HG03060 (cell line): ENCODE data around the gene ZNF426.
"Not testable (repeated sequence)": the region's sequence is repeated elsewhere in the genome, so short reads cannot be mapped to it uniquely, and the experiment has no call there.

ENCODE experiments used
- ATAC-seq: cut with Tn5 transposase; IDR thresholded peaks from one replicate; pipeline ENCODE4 v1.9.1; 2021; ENCODE audit warnings: low read depth, moderate number of reproducible peaks; ENCODE audit not compliant: unreplicated experiment

ZNF426 gene

DNA sequence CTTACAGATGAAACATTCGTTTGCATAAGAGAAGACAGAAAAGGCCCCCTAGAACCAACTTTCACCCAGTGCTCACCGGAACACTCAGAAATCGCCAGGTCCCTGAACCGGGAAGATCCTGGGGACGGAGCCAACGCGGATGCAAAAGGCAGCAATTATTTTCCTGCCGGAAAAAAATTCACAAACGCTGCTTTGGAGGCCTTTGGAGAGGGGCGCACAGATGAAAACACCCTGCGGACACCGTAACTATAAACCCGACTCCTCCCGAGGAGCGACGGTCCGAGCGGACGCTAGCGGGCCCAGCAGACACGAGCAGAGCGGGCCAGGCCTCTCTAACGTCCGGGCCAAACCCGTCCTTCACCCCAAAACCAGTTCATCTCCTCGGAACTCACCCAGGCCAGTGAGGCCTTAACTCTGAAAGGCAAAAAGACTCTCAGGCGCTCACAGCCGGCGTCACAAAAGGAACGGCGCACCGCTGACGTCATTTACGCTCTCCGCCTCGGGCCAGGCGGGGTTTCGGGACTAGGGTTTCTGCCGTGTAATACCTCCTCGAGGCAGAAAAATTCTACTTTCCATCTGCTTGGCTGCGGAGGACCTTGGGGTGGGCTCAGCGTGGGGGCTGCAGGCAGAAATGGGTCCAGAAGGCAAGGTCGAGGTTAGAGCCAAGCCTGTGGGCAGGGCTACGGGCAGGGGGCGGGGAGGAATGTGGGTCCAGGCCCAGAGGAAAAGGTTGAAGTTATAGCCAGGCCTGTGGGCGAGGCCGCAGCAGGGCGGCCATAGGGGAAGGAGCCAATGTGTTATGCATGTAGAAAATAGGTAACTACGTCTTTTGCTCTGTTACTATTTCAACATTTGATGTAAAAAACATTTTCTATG is at the start of gene ZNF426:
Gene ZNF426 (minus strand): TSS at position 463 of the 876 bp plus-strand sequence. CDS start 2,413 bp downstream, outside the sequence.
- no peak for ATAC-seq

DNA sequence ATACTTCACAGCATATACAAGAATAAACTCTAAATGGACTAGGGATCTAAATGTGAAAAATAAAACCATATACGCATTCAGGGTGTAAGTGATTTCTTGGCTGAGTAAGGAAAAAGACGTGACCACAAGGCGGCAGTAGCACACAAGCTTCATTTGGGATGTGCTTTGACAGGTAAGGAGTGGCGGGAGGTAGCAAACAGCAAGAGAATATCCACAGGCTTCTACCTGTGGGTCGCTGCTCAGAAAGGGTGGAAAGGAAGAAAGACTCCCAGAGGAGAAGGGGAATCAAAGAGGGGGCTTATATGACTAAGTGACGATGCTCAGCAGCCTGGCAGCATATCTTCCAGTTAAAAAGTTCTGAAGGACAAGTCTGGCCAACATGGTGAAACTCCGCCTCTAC is 48.3 kb upstream of the ZNF426 start:
- no peak for ATAC-seq

- ATAC-seq: no peak
These were observed 45.8 kb upstream of the ZNF426 start, which contains the start of gene ZNF121 for GRCh38 chr19:9584073-9584833. ZNF121 (minus strand) TSS chr19:9584504; CDS start chr19:9568097, 16,407 bp downstream.

GRCh38 chr19:9582081-9582725 is 43.8 kb upstream of the ZNF426 start:
- ATAC-seq: not testable (repeated sequence)

GRCh38 chr19:9580728-9581127 is 42.3 kb upstream of the ZNF426 start:
- no peak for ATAC-seq

DNA sequence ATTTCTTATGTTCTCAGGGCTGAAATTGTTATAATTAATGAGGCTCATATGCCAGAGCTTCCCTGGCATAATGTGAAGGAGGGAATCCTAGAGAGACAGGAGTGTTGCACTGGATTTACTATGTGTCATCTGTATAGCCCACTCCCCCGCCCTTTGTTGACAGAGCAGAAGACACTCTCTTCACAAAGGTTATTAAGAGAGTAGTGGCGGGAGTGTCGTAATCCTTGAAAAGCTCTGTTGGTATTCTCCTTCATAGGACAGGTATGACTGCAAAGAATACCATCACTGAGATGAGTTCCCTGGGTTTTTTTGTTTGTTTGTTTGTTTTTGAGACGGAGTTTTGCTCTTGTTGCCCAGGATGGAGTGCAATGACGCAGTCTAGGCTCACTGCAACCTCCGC is 31.8 kb upstream of the ZNF426 start:
- ATAC-seq: no peak

- no peak for ATAC-seq
These were observed 28.3 kb upstream of the ZNF426 start for GRCh38 chr19:9566729-9567128.

GRCh38 chr19:9565900-9566705 is 27.7 kb upstream of the ZNF426 start:
- ATAC-seq: no peak

DNA sequence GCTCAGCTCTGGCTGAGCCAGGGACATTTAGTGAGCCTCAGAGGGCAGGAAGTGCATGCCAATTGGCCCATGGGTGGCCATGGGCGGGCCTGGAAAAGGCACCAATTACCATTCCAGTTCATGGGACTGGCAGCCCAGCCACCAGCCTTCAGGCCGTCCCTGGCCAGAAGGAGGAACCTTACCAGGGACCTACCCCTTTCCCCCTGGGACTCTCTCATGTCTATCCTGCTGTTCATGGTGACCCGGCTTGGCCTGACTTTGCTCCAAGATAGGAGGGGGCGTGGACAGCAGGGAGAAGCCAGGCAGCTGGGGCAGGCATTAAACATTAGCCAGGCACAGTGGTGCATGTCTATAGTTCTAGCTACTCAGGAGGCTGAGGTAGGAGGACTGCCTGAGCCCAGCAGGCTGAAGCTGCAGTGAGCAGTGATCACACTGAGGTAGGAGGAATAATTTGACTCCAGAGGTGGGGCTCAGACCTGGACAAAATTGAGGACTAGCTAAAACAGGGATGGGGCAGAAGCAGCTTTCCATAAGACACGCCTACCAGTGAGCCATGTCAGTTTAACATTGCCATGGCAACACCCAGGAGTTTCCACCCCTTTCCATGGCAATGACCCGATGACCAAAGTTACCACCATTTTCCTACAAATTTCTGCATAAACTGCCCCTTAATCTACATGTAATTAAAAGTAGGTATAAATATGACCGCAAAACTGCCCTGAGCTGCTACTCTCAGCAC is 14.3 kb upstream of the ZNF426 start:
- no peak for ATAC-seq

DNA sequence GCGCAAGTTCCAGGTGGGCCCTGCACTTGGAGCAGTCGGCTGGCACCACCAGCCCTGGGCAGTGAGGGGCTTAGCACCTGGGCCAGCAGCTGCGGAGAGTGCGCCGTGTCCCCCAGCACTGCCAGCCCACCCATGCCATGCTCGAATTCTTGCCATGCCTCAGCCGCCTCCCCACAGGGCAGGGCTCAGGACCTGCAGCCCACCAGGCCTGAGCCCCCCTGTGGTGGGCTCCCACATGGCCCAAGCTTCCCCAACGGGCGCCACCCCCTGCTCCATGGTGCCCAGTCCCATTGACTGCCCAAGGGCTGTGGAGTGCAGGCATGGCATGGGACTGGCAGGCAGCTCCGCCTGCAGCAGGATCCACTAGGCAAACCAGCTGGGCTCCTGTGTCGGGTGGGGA is 9.4 kb upstream of the ZNF426 start:
- no peak for ATAC-seq

- ATAC-seq: not testable (repeated sequence)
These were observed 2.8 kb upstream of the ZNF426 start for GRCh38 chr19:9541281-9541680.

DNA sequence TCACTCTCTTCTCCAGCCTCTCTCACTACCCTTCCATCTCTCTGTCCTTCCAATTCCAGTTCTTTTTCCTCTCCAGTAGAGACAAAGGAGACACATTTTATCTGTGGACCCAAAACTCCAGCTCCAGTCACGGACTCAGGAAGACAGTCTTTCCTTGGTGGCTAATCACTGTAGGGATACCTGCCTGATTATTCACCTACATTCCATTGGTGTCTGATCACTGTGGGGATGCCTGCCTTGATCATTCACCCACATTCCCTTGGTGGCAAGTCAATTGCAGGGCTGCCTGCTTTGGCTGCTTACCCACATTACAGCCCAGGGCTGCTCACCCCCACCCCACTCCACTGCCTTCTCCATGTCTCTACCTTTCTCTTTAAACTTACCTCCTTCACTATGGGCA is 1.5 kb upstream of the ZNF426 start:
- ATAC-seq: not testable (repeated sequence)

- not testable (repeated sequence) for ATAC-seq
These were observed 756 bp upstream of the ZNF426 start for GRCh38 chr19:9539201-9539600.

GRCh38 chr19:9535934-9536333 is 2.5 kb downstream of the ZNF426 start:
- no peak for ATAC-seq

- ATAC-seq: no peak
These were observed 6.5 kb downstream of the ZNF426 start for GRCh38 chr19:9531933-9532332.

DNA sequence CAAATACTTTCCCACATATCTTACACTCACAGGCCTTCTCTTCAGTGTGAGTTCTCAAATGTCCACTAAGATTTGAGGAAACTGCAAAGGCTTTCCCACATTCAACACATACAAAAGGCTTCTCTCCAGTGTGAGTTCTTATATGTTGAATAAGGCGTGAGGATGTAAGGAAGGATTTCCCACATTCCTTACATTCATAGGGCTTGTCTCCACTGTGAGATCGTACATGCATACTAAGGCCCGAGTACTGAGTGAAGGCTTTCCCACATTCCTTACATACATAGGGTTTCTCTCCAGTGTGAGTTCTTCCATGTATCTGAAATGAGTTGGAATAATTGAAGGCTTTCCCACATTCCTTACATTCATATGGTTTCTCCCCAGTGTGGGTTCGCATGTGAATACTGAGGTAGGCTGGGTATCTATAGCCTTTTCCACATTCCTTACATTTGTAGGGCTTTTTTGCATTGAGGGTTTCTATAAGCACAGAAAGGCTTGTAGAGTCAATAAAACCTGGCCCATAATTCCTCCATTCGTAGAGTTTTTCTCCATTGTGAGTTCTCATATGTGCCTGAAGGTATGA is 9.6 kb downstream of the ZNF426 start:
- ATAC-seq: no peak

GRCh38 chr19:9523885-9524474 is 14.5 kb downstream of the ZNF426 start:
- no peak for ATAC-seq

GRCh38 chr19:9507285-9507684 is 31.2 kb downstream of the ZNF426 start:
- ATAC-seq: no peak

DNA sequence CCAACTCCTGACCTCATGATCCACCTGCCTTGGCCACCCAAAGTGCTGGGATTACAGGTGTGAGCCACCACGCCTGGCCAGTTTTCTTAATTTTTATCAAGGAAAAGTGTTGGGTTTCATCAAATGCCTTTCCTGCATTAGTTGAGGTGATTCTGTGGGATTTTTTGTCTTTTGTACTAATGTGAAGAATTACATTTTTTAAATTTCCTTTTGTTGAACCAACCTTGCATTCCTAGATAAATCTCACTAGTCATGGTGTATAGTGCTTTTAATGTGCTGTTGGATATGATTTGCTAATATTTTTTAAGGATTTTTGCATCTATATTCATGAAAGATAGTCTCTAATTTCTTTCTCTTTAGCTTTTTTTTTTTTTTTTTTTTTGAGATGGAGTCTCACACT is 37.6 kb downstream of the ZNF426 start:
- no peak for ATAC-seq
